Measurements from ENCODE around the gene RHBDF1. TPM values are rescaled to one million over a fixed set of nuclear protein-coding genes. Genes with fewer than 3 reads are reported as not detected.

The RHBDF1 gene
- total RNA-seq, 5 donors from 2014 or later (not counting 1 experiment from before 2014, with no cell fraction given), result 0.19 to 0.93 (median 0.53) TPM

GRCh38 chr16:56231-56927 is 16.1 kb downstream of the RHBDF1 start:
- Histone ChIP-seq H3K36me3 (ENCODE audit: control insufficient read depth in 2 of 2, extremely low read depth in 1 of 2, insufficient read depth in 1 of 2, low read length in 1 of 2) (peaks cover 14 to 15% of the 10 kb centered on the region in 2 donors), H3K9me3 (no peaks in the 10 kb centered on the region), H3K4me3 (ENCODE audit: control insufficient read depth in 1 of 2, extremely low read depth in 1 of 2, low read length in 1 of 2) (no peak overlapping the region), H3K27me3 (replicated peaks in 1 of 2; ENCODE audit: control insufficient read depth in 2 of 2, extremely low read depth in 1 of 2, insufficient read depth in 2 of 2, low read length in 1 of 2) (peaks cover 0 to 5% of the 10 kb centered on the region in 2 experiments), H3K27ac (ENCODE audit: low read length) (no peak overlapping the region), H3K4me1 (ENCODE audit: control insufficient read depth in 1 of 2, extremely low read depth in 1 of 2, insufficient read depth in 2 of 2, low read length in 2 of 2) (peaks cover 6 to 23% of the 10 kb centered on the region in 2 experiments)
- H3K4me3 Mint-ChIP-seq, result peak overlapping the region in 1 of 3 donors; percentile 42
- no peaks in the 10 kb centered on the region for H3K9me3 Mint-ChIP-seq
- H3K27me3 Mint-ChIP-seq, result no peaks in the 10 kb centered on the region
- DNase-seq, result no peak
- ATAC-seq (replicated peaks in 1 of 4), result no peak
- H3K27ac Mint-ChIP-seq, result no peak overlapping the region
- WGBS (ENCODE audit: insufficient coverage), result 97% methylated on average over 16 of the region's 17 CpGs
- POLR2A ChIA-PET, result no interaction called here
- H3K4me1 Mint-ChIP-seq, result peaks cover 13 to 20% (median 15%) of the 10 kb centered on the region in 3 donors
- CTCF ChIA-PET, result no interaction called here
- peaks cover 8% of the 10 kb centered on the region for H3K36me3 Mint-ChIP-seq

GRCh38 chr16:55571-56136 is 16.8 kb downstream of the RHBDF1 start:
- Mint-ChIP-seq H3K9me3 (no peaks in the 10 kb centered on the region), H3K27me3 (no peaks in the 10 kb centered on the region), H3K4me1 (peaks cover 21 to 27% (median 22%) of the 10 kb centered on the region in 3 donors), H3K36me3 (peaks cover 13% of the 10 kb centered on the region), H3K4me3 (peak overlapping the region in 2 of 3 donors; percentile 42 to 97), H3K27ac (no peak overlapping the region)
- CTCF ChIA-PET, result no interaction called here
- ATAC-seq (replicated peaks in 1 of 4) (no peak), DNase-seq (no peak)
- POLR2A ChIA-PET, result no interaction called here
- Histone ChIP-seq H3K36me3 (ENCODE audit: control insufficient read depth in 2 of 2, extremely low read depth in 1 of 2, insufficient read depth in 1 of 2, low read length in 1 of 2) (peaks cover 14 to 22% of the 10 kb centered on the region in 2 donors), H3K4me3 (ENCODE audit: control insufficient read depth in 1 of 2, extremely low read depth in 1 of 2, low read length in 1 of 2) (no peak overlapping the region), H3K27me3 (replicated peaks in 1 of 2; ENCODE audit: control insufficient read depth in 2 of 2, extremely low read depth in 1 of 2, insufficient read depth in 2 of 2, low read length in 1 of 2) (peaks cover 0 to 5% of the 10 kb centered on the region in 2 experiments), H3K4me1 (ENCODE audit: control insufficient read depth in 1 of 2, extremely low read depth in 1 of 2, insufficient read depth in 2 of 2, low read length in 2 of 2) (peaks cover 7 to 29% of the 10 kb centered on the region in 2 experiments), H3K27ac (ENCODE audit: low read length) (no peak overlapping the region), H3K9me3 (no peaks in the 10 kb centered on the region)
- WGBS (ENCODE audit: insufficient coverage), result 88% methylated on average over 9 of the region's 11 CpGs

GRCh38 chr16:54237-54581 is 18.2 kb downstream of the RHBDF1 start:
- peaks cover 18% of the 10 kb centered on the region for H3K36me3 Mint-ChIP-seq
- POLR2A ChIA-PET, result no interaction called here
- no peak for DNase-seq
- WGBS (ENCODE audit: insufficient coverage), result 71% methylated on average over 6 of the region's 12 CpGs
- H3K4me1 Mint-ChIP-seq, result peaks cover 28 to 31% (median 28%) of the 10 kb centered on the region in 3 donors
- CTCF ChIA-PET, result interaction anchor here in 1 of 2 donors (1.1 kb wide), 1 partner anchor 53 kb away, joined by 12 read pairs; no protein-coding TSS in a partner anchor
- H3K27ac Mint-ChIP-seq, result peak overlapping the region in 1 of 2 donors; percentile 58
- peak overlapping the region; percentile 97 to 98 (median 97) for H3K4me3 Mint-ChIP-seq
- no peaks in the 10 kb centered on the region for H3K27me3 ChIP-seq (replicated peaks in 1 of 2; ENCODE audit: control insufficient read depth in 2 of 2, extremely low read depth in 1 of 2, insufficient read depth in 2 of 2, low read length in 1 of 2)
- no peaks in the 10 kb centered on the region for H3K9me3 ChIP-seq
- peak overlapping the region; percentile 67 to 88 for H3K4me3 ChIP-seq (ENCODE audit: control insufficient read depth in 1 of 2, extremely low read depth in 1 of 2, low read length in 1 of 2)
- H3K27me3 Mint-ChIP-seq, result no peaks in the 10 kb centered on the region
- peaks cover 7 to 32% of the 10 kb centered on the region in 2 experiments for H3K4me1 ChIP-seq (ENCODE audit: control insufficient read depth in 1 of 2, extremely low read depth in 1 of 2, insufficient read depth in 2 of 2, low read length in 2 of 2)
- H3K36me3 ChIP-seq (ENCODE audit: control insufficient read depth in 2 of 2, extremely low read depth in 1 of 2, insufficient read depth in 1 of 2, low read length in 1 of 2), result peaks cover 14 to 27% of the 10 kb centered on the region in 2 donors
- ATAC-seq (replicated peaks in 1 of 4), result no peak
- no peak overlapping the region for H3K27ac ChIP-seq (ENCODE audit: low read length)
- H3K9me3 Mint-ChIP-seq, result no peaks in the 10 kb centered on the region

DNA sequence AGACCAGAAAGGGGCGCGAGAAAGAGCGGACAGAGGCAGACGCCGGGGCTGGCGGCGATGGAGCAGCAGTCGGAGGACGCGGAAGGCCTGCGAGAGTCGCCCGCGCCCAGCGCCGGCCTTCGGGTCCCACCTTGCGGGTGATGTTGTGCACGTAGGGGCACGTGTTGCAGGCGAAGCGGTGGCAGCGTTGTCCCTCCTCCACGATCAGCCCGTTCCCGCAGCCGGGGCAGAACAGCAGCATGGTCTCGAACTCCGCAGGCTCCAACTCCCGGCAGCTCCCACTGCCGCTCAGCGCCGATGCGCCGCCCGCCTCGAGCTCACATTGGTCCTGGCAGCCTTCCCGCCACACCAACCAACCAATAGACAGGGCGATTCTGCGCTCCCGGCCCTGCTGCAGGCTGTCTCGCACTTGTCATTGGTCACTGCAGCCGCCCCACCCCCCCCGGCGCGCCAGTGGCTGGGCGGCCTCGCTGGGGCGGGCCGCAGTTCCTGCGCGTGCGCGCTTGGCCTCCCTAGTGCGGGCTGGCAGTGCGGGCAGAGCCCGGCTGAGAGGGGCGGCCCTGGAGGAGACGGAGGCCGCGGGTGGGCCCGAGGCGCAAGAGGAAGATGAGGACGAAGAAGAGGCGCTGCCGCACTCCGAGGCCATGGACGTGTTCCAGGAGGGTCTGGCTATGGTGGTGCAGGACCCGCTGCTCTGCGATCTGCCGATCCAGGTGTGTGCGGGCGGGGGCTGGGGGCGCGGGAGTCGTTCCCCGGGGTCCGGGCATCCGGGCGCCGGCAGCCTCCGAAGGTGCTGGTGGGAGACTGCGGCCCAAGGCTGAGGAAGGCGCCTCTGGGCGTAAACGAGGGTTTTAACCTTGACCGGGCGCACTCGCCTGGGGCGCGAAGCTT is 18.8 kb downstream of the RHBDF1 start, which contains the start of the genes POLR3K and SNRNP25:
POLR3K (minus strand) TSS at position 263 of the 891 bp plus-strand sequence; CDS start at position 241, 22 bp downstream.
SNRNP25 (plus strand) TSS at position 483 of the 891 bp plus-strand sequence; CDS start at position 672, 189 bp downstream.
- WGBS (ENCODE audit: insufficient coverage), result under 1% methylated on average over 76 of the region's 91 CpGs
- no peaks in the 10 kb centered on the region for H3K27me3 ChIP-seq (replicated peaks in 1 of 2; ENCODE audit: control insufficient read depth in 2 of 2, extremely low read depth in 1 of 2, insufficient read depth in 2 of 2, low read length in 1 of 2)
- ATAC-seq (replicated peaks in 1 of 4) (peak; percentile 95 to 97 (median 96)), DNase-seq (peak; percentile 90 to 99 (median 97))
- Mint-ChIP-seq H3K9me3 (no peaks in the 10 kb centered on the region), H3K36me3 (peaks cover 18% of the 10 kb centered on the region), H3K27me3 (no peaks in the 10 kb centered on the region), H3K27ac (peak within 1 kb of the TSS; percentile 87 to 93), H3K4me3 (peak within 1 kb of the TSS; percentile 97 to 98 (median 97)), H3K4me1 (peaks cover 28 to 31% (median 28%) of the 10 kb centered on the region in 3 donors)
- H3K36me3 ChIP-seq (ENCODE audit: control insufficient read depth in 2 of 2, extremely low read depth in 1 of 2, insufficient read depth in 1 of 2, low read length in 1 of 2), result peaks cover 14 to 27% of the 10 kb centered on the region in 2 donors
- peak within 1 kb of the TSS; percentile 44 for H3K27ac ChIP-seq (ENCODE audit: low read length)
- CTCF ChIA-PET, result interaction anchor here in 1 of 2 donors (1.1 to 1.4 kb wide), 2 partner anchors 43 to 53 kb away, joined by 11 to 12 read pairs; no protein-coding TSS in a partner anchor
- no peaks in the 10 kb centered on the region for H3K9me3 ChIP-seq
- H3K4me3 ChIP-seq (ENCODE audit: control insufficient read depth in 1 of 2, extremely low read depth in 1 of 2, low read length in 1 of 2), result peak within 1 kb of the TSS; percentile 87 to 88
- peaks cover 7 to 32% of the 10 kb centered on the region in 2 experiments for H3K4me1 ChIP-seq (ENCODE audit: control insufficient read depth in 1 of 2, extremely low read depth in 1 of 2, insufficient read depth in 2 of 2, low read length in 2 of 2)
- POLR2A ChIA-PET, result no interaction called here

DNA sequence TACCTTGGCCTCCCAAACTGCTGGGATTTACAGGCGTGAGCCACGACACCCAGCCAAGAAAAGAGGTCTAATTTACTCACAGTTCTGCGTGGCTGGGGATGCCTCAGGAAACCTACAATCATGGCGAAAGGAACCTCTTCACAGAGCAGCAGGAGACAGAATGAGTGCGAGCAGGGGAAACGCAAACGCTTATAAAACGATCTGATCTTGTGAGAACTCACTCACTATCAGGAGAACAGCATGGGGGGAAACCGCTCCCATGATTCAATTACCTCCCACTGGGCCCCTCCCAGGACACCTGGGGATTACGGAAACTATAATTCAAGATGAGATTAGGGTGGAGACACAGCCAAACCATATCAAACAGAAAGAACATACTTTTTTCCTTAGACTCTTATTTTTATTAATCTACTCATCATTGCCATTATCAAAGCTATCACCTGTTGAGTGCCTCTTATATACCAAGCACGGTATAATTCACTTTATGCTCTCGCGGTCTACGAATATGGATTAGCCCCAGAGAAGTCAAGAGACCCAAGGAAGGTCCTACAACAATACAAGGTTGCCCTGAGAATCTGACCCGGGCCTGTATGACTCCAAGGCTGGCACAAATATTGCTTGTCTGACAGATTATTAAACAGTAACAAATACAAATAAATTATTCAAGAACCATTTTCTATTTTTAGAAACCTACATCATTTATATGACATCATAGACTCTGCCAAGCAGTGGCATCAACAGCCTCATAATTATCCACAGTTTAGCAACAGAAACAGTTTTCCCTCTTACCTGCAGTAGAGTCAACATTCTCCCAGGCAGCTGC is 21.5 kb downstream of the RHBDF1 start:
- Histone ChIP-seq H3K9me3 (no peaks in the 10 kb centered on the region), H3K27me3 (replicated peaks in 1 of 2; ENCODE audit: control insufficient read depth in 2 of 2, extremely low read depth in 1 of 2, insufficient read depth in 2 of 2, low read length in 1 of 2) (no peaks in the 10 kb centered on the region), H3K36me3 (ENCODE audit: control insufficient read depth in 2 of 2, extremely low read depth in 1 of 2, insufficient read depth in 1 of 2, low read length in 1 of 2) (peaks cover 3 to 32% of the 10 kb centered on the region in 2 donors), H3K4me1 (ENCODE audit: control insufficient read depth in 1 of 2, extremely low read depth in 1 of 2, insufficient read depth in 2 of 2, low read length in 2 of 2) (peaks cover 7 to 32% of the 10 kb centered on the region in 2 experiments), H3K4me3 (ENCODE audit: control insufficient read depth in 1 of 2, extremely low read depth in 1 of 2, low read length in 1 of 2) (no peak overlapping the region), H3K27ac (ENCODE audit: low read length) (no peak overlapping the region)
- H3K27ac Mint-ChIP-seq, result no peak overlapping the region
- H3K4me1 Mint-ChIP-seq, result peaks cover 28 to 34% (median 30%) of the 10 kb centered on the region in 3 donors
- no peak for DNase-seq
- CTCF ChIA-PET, result no interaction called here
- no peaks in the 10 kb centered on the region for H3K9me3 Mint-ChIP-seq
- peak overlapping the region; percentile 42 to 97 (median 59) for H3K4me3 Mint-ChIP-seq
- WGBS (ENCODE audit: insufficient coverage), result 94% methylated on average over 11 of the region's 15 CpGs
- ATAC-seq (replicated peaks in 1 of 4), result no peak
- POLR2A ChIA-PET, result no interaction called here
- H3K27me3 Mint-ChIP-seq, result no peaks in the 10 kb centered on the region
- H3K36me3 Mint-ChIP-seq, result peaks cover 20% of the 10 kb centered on the region

Data from T-cell (primary cell).